Activated CD4-positive, alpha-beta memory T cell treated with anti-CD3 and anti-CD28 coated beads, Interleukin-2, amount 10 ng/mL, durations not matched to agents 7 days and 5 days (primary cell): ENCODE measurements around the gene YEATS2. TPM values are rescaled to one million over a fixed set of nuclear protein-coding genes. Genes with fewer than 3 reads are reported as not detected.

Source experiments
- CTCF ChIA-PET: fragments of 350-600 bp; sonication (Branson Sonifier 250); formaldehyde crosslinking; loops from one replicate; lab custom pipeline; 2021; ENCODE audit warnings: antibody characterized with exemption, inconsistent platforms; lab: Charles Lee
- POLR2A ChIA-PET: fragments of 350-600 bp; sonication (Branson Sonifier 250); formaldehyde crosslinking; loops from one replicate; lab custom pipeline; 2021; ENCODE audit warnings: antibody characterized with exemption; lab: Charles Lee
- DNase-seq: peaks from one replicate; pipeline ENCODE4 v3.0.0-alpha.2; 2020
- H3K27ac Mint-ChIP-seq: one replicate; pipeline ENCODE4 v1.8.0; 2021; ENCODE audit warnings: mild to moderate bottlenecking, mixed read lengths
- H3K27me3 Mint-ChIP-seq: one replicate; pipeline ENCODE4 v1.8.0; 2021; ENCODE audit warnings: mixed read lengths
- H3K36me3 Mint-ChIP-seq: one replicate; pipeline ENCODE4 v1.8.0; 2021; ENCODE audit warnings: low read depth, mixed read lengths
- H3K4me1 Mint-ChIP-seq: one replicate; pipeline ENCODE4 v1.8.0; 2021; ENCODE audit warnings: mixed read lengths
- H3K4me3 Mint-ChIP-seq: one replicate; pipeline ENCODE4 v1.8.0; 2021; ENCODE audit warnings: mild to moderate bottlenecking, mixed read lengths
- H3K9me3 Mint-ChIP-seq: one replicate; pipeline ENCODE4 v1.8.0; 2021; ENCODE audit warnings: mixed read lengths
- total RNA-seq, 2 experiments: library from RNA; stranded (reverse); gene quantifications; one replicate each; pipeline ENCODE4 v1.2.3, GENCODE V29; 2021

YEATS2 gene
- total RNA-seq, 2 experiments from 2014 or later, result 51.7 to 56.5 TPM

GRCh38 chr3:183789826-183790225 is 92.2 kb downstream of the YEATS2 start:
- peaks cover 3% of the 10 kb centered on the region for H3K4me1 Mint-ChIP-seq
- peaks cover 69% of the 10 kb centered on the region for H3K36me3 Mint-ChIP-seq
- H3K4me3 Mint-ChIP-seq, result no peak overlapping the region
- H3K9me3 Mint-ChIP-seq, result no peaks in the 10 kb centered on the region
- ChIA-PET POLR2A (interaction anchor here (0.6 kb wide), 1 partner anchor 572 kb away, joined by 3 read pairs; no protein-coding TSS in a partner anchor), CTCF (interaction anchor here (0.7 kb wide), 2 partner anchors 10 to 94 kb away, joined by 3 to 5 read pairs; partner anchors contain the start of gene PARL)
- H3K27ac Mint-ChIP-seq, result no peak overlapping the region
- DNase-seq, result no peak
- no peaks in the 10 kb centered on the region for H3K27me3 Mint-ChIP-seq

DNA sequence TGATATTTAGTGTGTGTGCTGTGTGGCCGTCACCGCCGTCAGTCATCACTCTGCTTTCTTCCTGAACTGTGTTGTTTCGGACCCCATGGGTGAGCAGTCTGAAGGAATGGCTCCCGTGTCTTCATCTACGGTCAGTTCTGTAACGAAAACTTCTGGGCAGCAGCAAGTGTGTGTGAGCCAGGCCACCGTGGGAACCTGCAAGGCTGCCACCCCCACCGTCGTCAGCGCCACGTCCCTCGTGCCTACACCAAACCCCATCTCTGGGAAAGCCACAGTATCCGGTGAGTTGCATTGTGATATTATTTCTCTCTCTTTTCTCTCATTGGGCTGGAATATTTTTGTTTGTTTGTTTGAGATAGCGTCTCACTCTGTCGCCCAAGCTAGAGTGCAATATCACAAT is 93.1 kb downstream of the YEATS2 start:
- CTCF ChIA-PET, result no interaction called here
- Mint-ChIP-seq H3K36me3 (peaks cover 68% of the 10 kb centered on the region), H3K4me1 (peaks cover 3% of the 10 kb centered on the region)

DNA sequence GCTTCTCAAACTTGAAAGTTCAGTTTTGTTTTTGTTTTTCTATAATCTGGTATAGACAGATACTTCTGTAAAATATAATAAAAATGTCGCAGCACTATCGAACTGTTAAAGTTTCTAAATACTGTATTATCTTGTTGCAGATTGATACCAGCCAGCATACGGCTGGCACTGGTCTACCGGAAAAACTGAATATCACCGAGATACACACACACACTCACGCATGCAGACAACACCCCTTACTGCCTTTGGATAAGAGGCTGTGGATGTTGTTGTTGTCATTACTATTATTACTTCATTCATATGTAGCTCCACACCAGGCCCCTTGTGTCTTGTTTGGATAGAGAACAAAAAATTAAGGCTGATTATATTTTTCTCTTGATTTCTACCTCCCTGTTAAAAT is 95.4 kb downstream of the YEATS2 start:
- ChIA-PET CTCF (no interaction called here), POLR2A (no interaction called here)
- H3K4me1 Mint-ChIP-seq, result peaks cover 3% of the 10 kb centered on the region
- no peaks in the 10 kb centered on the region for H3K9me3 Mint-ChIP-seq
- no peak overlapping the region for H3K4me3 Mint-ChIP-seq
- no peaks in the 10 kb centered on the region for H3K27me3 Mint-ChIP-seq
- H3K36me3 Mint-ChIP-seq, result peaks cover 61% of the 10 kb centered on the region
- no peak for DNase-seq
- no peak overlapping the region for H3K27ac Mint-ChIP-seq

More for the DNA sequence above, 93.1 kb downstream of the YEATS2 start:
- Mint-ChIP-seq H3K27ac (no peak overlapping the region), H3K27me3 (no peaks in the 10 kb centered on the region), H3K4me3 (no peak overlapping the region), H3K9me3 (no peaks in the 10 kb centered on the region)
- no peak for DNase-seq
- POLR2A ChIA-PET, result interaction anchor here (1.1 kb wide), 1 partner anchor 12 kb away, joined by 3 read pairs; no protein-coding TSS in a partner anchor

DNA sequence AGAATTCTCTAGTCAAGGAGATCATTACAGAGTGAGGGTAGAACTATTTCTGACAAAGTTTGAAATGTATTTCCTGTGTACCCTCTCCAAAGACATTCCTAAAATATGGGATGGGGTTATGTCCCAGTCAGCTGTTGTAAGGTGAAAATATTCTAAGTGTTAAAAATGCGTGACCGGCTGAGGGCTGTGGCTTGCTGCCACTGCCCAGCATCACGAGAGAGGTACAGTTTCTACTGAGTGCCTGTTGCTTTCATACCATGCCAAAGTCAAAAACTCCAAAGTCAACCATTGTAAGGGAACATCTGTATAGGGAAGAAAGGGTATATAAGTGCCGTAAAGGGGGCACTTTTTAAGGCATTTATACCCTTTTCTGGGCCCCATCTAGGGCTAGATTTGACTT is 96.9 kb downstream of the YEATS2 start:
- DNase-seq, result no peak
- H3K4me3 Mint-ChIP-seq, result no peak overlapping the region
- POLR2A ChIA-PET, result interaction anchor here (1.3 kb wide), 1 partner anchor 13 kb away, joined by 3 read pairs; no protein-coding TSS in a partner anchor
- H3K27me3 Mint-ChIP-seq, result no peaks in the 10 kb centered on the region
- H3K4me1 Mint-ChIP-seq, result no peaks in the 10 kb centered on the region
- H3K36me3 Mint-ChIP-seq, result peaks cover 63% of the 10 kb centered on the region
- no peak overlapping the region for H3K27ac Mint-ChIP-seq
- no peaks in the 10 kb centered on the region for H3K9me3 Mint-ChIP-seq
- CTCF ChIA-PET, result interaction anchor here (1.3 kb wide), 1 partner anchor 27 kb away, joined by 5 read pairs; no protein-coding TSS in a partner anchor

DNA sequence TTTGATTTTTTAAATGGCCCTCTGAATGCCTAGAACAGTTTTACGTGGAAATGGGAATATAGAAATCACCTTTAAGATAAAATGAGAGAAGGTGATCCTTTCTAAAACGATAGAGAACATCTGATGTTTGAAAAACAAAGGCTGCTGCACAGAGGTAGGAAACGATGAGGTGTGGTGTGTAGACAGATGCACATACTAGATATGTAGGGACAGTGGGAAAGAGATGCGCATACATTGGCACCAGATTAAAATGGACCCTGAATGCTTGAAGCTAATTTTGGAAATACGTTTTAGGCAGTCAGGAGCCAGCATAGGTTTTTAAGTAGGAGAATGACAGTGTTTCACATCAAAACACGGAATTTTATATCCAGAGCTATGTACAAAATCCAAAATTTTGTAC is 98.8 kb downstream of the YEATS2 start:
- H3K9me3 Mint-ChIP-seq, result no peaks in the 10 kb centered on the region
- H3K36me3 Mint-ChIP-seq, result peaks cover 65% of the 10 kb centered on the region
- no peaks in the 10 kb centered on the region for H3K4me1 Mint-ChIP-seq
- CTCF ChIA-PET, result no interaction called here
- no peaks in the 10 kb centered on the region for H3K27me3 Mint-ChIP-seq
- DNase-seq, result no peak
- no peak overlapping the region for H3K4me3 Mint-ChIP-seq
- POLR2A ChIA-PET, result no interaction called here
- no peak overlapping the region for H3K27ac Mint-ChIP-seq

DNA sequence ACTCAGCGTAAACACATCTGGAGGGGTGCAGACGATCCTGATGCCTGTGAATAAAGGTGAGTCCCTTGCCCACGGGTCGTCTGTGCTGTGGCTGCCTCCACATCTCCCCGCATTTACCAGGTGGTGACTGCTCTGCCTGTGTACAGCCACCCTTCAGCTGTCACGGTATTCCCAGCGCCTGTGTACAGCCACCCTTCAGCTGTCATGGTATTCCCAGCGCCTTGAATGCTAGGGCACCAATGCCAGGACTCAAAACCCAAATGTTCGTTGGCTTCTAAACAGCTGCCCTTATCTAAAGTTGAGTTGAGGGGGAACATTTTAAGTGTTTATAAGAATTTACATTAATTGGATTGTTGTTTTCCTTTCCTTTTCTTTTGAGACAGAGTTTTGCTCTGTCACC is 100.4 kb downstream of the YEATS2 start:
- Mint-ChIP-seq H3K36me3 (peaks cover 69% of the 10 kb centered on the region), H3K27me3 (no peaks in the 10 kb centered on the region)

DNA sequence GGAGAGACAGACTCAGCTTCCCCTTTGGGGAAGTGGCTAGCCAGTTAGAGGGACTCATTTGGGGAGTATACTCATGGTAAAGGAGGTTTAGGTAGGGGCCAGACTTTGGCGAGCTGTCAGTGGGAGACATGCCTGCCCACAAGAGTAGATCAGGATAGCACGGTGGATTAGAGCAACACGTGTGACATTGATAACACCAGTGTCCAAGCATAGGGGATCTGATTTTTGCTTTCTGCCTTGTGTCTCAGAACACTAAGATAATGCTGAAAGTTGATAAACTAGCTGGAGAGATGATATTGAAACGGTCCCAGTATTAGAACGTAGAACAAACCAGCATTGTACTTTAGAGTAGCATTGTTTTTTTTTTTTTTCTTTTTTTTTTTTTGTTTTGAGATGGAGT is 101.9 kb downstream of the YEATS2 start:
- ChIA-PET POLR2A (no interaction called here), CTCF (no interaction called here)
- no peaks in the 10 kb centered on the region for H3K9me3 Mint-ChIP-seq
- H3K4me1 Mint-ChIP-seq, result no peaks in the 10 kb centered on the region
- no peaks in the 10 kb centered on the region for H3K27me3 Mint-ChIP-seq
- H3K27ac Mint-ChIP-seq, result no peak overlapping the region
- no peak overlapping the region for H3K4me3 Mint-ChIP-seq
- peaks cover 70% of the 10 kb centered on the region for H3K36me3 Mint-ChIP-seq
- DNase-seq, result no peak

More for the DNA sequence above, 100.4 kb downstream of the YEATS2 start:
- no peaks in the 10 kb centered on the region for H3K4me1 Mint-ChIP-seq
- POLR2A ChIA-PET, result no interaction called here
- CTCF ChIA-PET, result no interaction called here
- no peak overlapping the region for H3K27ac Mint-ChIP-seq
- no peaks in the 10 kb centered on the region for H3K9me3 Mint-ChIP-seq
- H3K4me3 Mint-ChIP-seq, result no peak overlapping the region
- DNase-seq, result no peak

DNA sequence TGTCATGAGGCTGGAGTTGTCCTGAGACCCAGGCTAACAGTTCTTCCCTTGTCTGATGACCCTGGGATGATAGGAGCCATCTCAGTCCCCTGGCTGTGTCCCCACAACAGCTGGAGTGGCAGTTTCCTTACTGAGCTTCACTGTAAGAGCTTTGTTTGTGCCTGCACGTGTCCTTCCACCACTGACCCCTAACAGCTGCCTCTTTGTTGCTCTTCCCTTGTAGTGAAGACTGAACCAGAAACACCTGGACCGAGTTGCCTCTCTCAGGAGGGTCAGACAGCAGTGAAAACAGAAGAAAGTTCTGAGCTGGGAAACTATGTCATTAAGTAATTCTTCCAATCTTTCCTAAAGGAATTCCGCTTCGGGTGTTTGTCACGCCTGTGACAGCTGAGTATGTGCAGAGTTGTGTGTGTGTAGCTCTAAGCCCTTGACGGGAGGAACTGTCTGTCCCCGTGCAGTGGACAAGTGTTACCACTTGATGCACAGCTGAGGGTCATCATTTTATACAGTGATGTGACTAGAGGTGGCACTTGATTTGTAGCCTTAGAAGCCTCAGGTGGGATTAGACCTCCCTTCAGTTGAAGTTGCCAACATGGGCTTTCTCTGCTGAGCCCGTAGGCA is 102.8 kb downstream of the YEATS2 start:
- Mint-ChIP-seq H3K9me3 (no peaks in the 10 kb centered on the region), H3K36me3 (peaks cover 72% of the 10 kb centered on the region), H3K27ac (no peak overlapping the region), H3K27me3 (no peaks in the 10 kb centered on the region), H3K4me1 (no peaks in the 10 kb centered on the region), H3K4me3 (no peak overlapping the region)
- CTCF ChIA-PET, result interaction anchor here (0.6 kb wide), 1 partner anchor 95 kb away, joined by 4 read pairs; no protein-coding TSS in a partner anchor
- no peak for DNase-seq
- POLR2A ChIA-PET, result no interaction called here

DNA sequence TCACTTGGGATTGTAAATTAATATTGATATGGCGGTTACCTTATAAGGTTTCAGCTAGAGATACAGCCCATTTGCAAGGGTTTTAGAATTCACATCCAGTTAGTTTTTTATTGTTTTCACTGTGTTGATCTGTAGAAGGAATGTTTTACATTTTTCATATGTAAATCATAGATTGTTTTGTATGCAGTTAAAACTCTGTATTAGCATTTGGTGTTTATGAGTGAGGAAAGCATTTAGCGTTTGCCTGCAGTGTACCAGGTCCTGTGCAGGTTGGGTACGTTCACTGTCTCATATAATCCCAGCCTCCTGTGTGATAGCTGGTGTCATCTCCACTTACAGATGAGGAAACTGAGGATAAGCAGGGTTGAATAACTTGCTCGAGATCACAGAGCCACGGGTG is 104.0 kb downstream of the YEATS2 start:
- Mint-ChIP-seq H3K4me3 (no peak overlapping the region), H3K9me3 (no peaks in the 10 kb centered on the region), H3K4me1 (no peaks in the 10 kb centered on the region), H3K27me3 (no peaks in the 10 kb centered on the region), H3K27ac (no peak overlapping the region), H3K36me3 (peaks cover 76% of the 10 kb centered on the region)
- ChIA-PET CTCF (no interaction called here), POLR2A (no interaction called here)
- DNase-seq, result no peak

- Mint-ChIP-seq H3K27ac (no peak overlapping the region), H3K9me3 (no peaks in the 10 kb centered on the region), H3K4me3 (no peak overlapping the region), H3K4me1 (no peaks in the 10 kb centered on the region), H3K27me3 (no peaks in the 10 kb centered on the region), H3K36me3 (peaks cover 81% of the 10 kb centered on the region)
- no peak for DNase-seq
- POLR2A ChIA-PET, result no interaction called here
- CTCF ChIA-PET, result no interaction called here
Measured at GRCh38 chr3:183802989-183803388, 105.4 kb downstream of the YEATS2 start.

DNA sequence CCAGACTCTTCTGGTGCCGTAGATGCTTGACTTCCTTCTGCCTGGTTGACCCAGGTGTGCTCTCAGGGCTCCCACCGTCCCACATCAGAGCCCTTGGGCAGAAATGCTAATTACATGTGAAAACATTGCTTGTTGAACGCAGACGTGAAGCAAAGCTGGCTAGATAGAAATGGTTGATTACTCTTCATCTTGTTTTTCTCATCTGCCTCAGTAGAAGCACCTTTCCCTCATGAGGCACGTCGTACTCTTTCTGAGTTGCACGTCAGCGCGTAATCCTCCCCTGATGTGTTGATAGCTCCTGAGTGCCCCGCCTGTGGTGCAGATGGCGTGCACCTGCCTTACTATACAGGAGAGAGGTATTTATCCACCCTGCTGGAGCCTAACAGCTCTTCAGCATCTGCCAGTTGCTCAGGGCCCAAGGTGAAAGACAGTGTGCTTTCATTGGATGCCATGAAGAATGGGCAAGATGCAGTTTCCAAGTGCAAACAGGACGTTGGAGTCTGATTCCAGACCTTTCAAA is 109.7 kb downstream of the YEATS2 start:
- Mint-ChIP-seq H3K27me3 (no peaks in the 10 kb centered on the region), H3K9me3 (no peaks in the 10 kb centered on the region), H3K4me3 (no peak overlapping the region), H3K27ac (no peak overlapping the region), H3K4me1 (no peaks in the 10 kb centered on the region), H3K36me3 (peaks cover 78% of the 10 kb centered on the region)
- CTCF ChIA-PET, result no interaction called here
- POLR2A ChIA-PET, result interaction anchor here (0.9 to 1.9 kb wide), 2 partner anchors 8 to 13 kb away, joined by 3 to 8 read pairs; no protein-coding TSS in a partner anchor
- DNase-seq, result no peak

DNA sequence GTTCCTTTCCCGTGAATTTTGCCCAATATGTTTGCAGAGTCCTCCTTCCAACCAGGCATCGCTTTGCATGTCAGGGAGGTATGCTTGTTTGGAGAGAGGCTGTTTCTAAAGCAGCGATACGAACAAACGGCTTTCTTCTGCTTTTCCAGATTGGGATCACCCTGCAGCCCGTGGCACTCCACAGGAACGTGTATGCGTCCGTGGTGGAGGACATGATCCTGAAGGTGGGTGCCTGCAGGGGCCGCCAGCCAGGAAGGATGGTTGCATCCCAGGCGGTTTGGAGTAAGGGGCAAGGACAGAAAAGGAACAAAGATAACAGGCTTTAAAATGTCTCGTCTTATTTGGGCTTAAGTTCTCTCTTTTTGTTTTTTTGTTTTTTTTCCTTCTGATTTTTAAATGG is 110.3 kb downstream of the YEATS2 start:
- no peak for DNase-seq
- Mint-ChIP-seq H3K27ac (no peak overlapping the region), H3K4me3 (no peak overlapping the region), H3K4me1 (no peaks in the 10 kb centered on the region), H3K27me3 (no peaks in the 10 kb centered on the region), H3K9me3 (no peaks in the 10 kb centered on the region), H3K36me3 (peaks cover 79% of the 10 kb centered on the region)
- POLR2A ChIA-PET, result interaction anchor here (0.9 kb wide), 1 partner anchor 13 kb away, joined by 3 read pairs; no protein-coding TSS in a partner anchor
- CTCF ChIA-PET, result no interaction called here

GRCh38 chr3:183808355-183808754 is 110.8 kb downstream of the YEATS2 start:
- CTCF ChIA-PET, result no interaction called here
- Mint-ChIP-seq H3K4me3 (no peak overlapping the region), H3K27ac (no peak overlapping the region), H3K27me3 (no peaks in the 10 kb centered on the region), H3K36me3 (peaks cover 76% of the 10 kb centered on the region), H3K4me1 (no peaks in the 10 kb centered on the region), H3K9me3 (no peaks in the 10 kb centered on the region)
- no peak for DNase-seq
- POLR2A ChIA-PET, result no interaction called here
